ENCODE results near the gene COL23A1. TPM values are rescaled to one million over a fixed set of nuclear protein-coding genes. Genes with fewer than 3 reads are reported as not detected.

Gene COL23A1
- total RNA-seq, 1 experiment from 2014 or later, result not detected

GRCh38 chr5:178467568-178468195 is 122.5 kb downstream of the COL23A1 start:
- Histone ChIP-seq H3K9me2 (replicated peaks; ENCODE audit: low read length) (no peaks in the 10 kb centered on the region), H3K9ac (ENCODE audit: low read length) (no peak overlapping the region), H3K4me1 (ENCODE audit: insufficient read depth, low read length) (peaks cover 18% of the 10 kb centered on the region), H3F3A (ENCODE audit: low read length, unreplicated experiment) (no peaks in the 10 kb centered on the region), H3K4me2 (ENCODE audit: low read length) (peak overlapping the region; percentile 82), H3K4me3 (ENCODE audit: low read length) (peak overlapping the region; percentile 49; the same call in 1 of the 2 replicates), H4K20me1 (ENCODE audit: low read length) (no peaks in the 10 kb centered on the region), H3K27me3 (ENCODE audit: low read length) (no peaks in the 10 kb centered on the region), H3K79me2 (ENCODE audit: low read length) (no peaks in the 10 kb centered on the region), H3K27ac (ENCODE audit: low read length) (peak overlapping the region; percentile 32; the same call in 1 of the 2 replicates), H3K9me3 (ENCODE audit: low read length) (no peaks in the 10 kb centered on the region), H3K36me3 (ENCODE audit: low read depth, low read length) (no peaks in the 10 kb centered on the region), H2AFZ (ENCODE audit: low read length) (peak overlapping the region; percentile 74)
- intact Hi-C loops (cut with micrococcal nuclease), result loop anchor here (5.0 kb wide), 1 partner anchor 185 kb away; no protein-coding TSS in a partner anchor
- POLR2A ChIA-PET (ENCODE audit: unreplicated experiment), result no interaction called here
- CTCF ChIA-PET, result no interaction called here
- ATAC-seq (peak; percentile 92), DNase-seq (peak; percentile 59)
- no TSS peak for BruUV-seq (replicated peaks)
- no peak for TF ChIP-seq CTCF (conservative IDR thresholded peaks at IDR 0.05; ENCODE audit: low read depth, low read length)
- TF ChIP-seq EZH2 (IDR thresholded peaks at IDR 0.05; ENCODE audit: low read length, unreplicated experiment), result no peak
- no peak for TF ChIP-seq EZH2phosphoT487 (IDR thresholded peaks at IDR 0.05; ENCODE audit: borderline replicate concordance, low read length)

GRCh38 chr5:178467205-178467567 is 123.0 kb downstream of the COL23A1 start:
- Histone ChIP-seq H3K4me2 (ENCODE audit: low read length) (peak overlapping the region; percentile 82), H3F3A (ENCODE audit: low read length, unreplicated experiment) (no peaks in the 10 kb centered on the region), H3K9me3 (ENCODE audit: low read length) (no peaks in the 10 kb centered on the region), H3K4me3 (ENCODE audit: low read length) (peak overlapping the region; percentile 49; the same call in 1 of the 2 replicates), H4K20me1 (ENCODE audit: low read length) (no peaks in the 10 kb centered on the region), H3K79me2 (ENCODE audit: low read length) (no peaks in the 10 kb centered on the region), H3K36me3 (ENCODE audit: low read depth, low read length) (no peaks in the 10 kb centered on the region), H2AFZ (ENCODE audit: low read length) (peak overlapping the region; percentile 74), H3K27ac (ENCODE audit: low read length) (no peak overlapping the region), H3K27me3 (ENCODE audit: low read length) (no peaks in the 10 kb centered on the region), H3K9ac (ENCODE audit: low read length) (no peak overlapping the region), H3K9me2 (replicated peaks; ENCODE audit: low read length) (no peaks in the 10 kb centered on the region), H3K4me1 (ENCODE audit: insufficient read depth, low read length) (peaks cover 18% of the 10 kb centered on the region)
- POLR2A ChIA-PET (ENCODE audit: unreplicated experiment), result no interaction called here
- no peak for DNase-seq
- ATAC-seq, result peak; percentile 34; the same call in 1 of the 2 replicates
- TF ChIP-seq CTCF (conservative IDR thresholded peaks at IDR 0.05; ENCODE audit: low read depth, low read length) (no peak), EZH2phosphoT487 (IDR thresholded peaks at IDR 0.05; ENCODE audit: borderline replicate concordance, low read length) (no peak), EZH2 (IDR thresholded peaks at IDR 0.05; ENCODE audit: low read length, unreplicated experiment) (no peak)
- CTCF ChIA-PET, result no interaction called here
- BruUV-seq (replicated peaks), result no TSS peak
- intact Hi-C loops (cut with micrococcal nuclease), result loop anchor here (5.0 kb wide), 1 partner anchor 185 kb away; no protein-coding TSS in a partner anchor

GRCh38 chr5:178466342-178466741 is 123.9 kb downstream of the COL23A1 start:
- intact Hi-C loops (cut with micrococcal nuclease), result loop anchor here (5.0 kb wide), 1 partner anchor 184 kb away; no protein-coding TSS in a partner anchor
- Histone ChIP-seq H3K4me2 (ENCODE audit: low read length) (no peak overlapping the region), H2AFZ (ENCODE audit: low read length) (no peak overlapping the region), H3K9me3 (ENCODE audit: low read length) (no peaks in the 10 kb centered on the region), H3K36me3 (ENCODE audit: low read depth, low read length) (no peaks in the 10 kb centered on the region), H4K20me1 (ENCODE audit: low read length) (no peaks in the 10 kb centered on the region), H3K27me3 (ENCODE audit: low read length) (no peaks in the 10 kb centered on the region), H3K4me1 (ENCODE audit: insufficient read depth, low read length) (peaks cover 18% of the 10 kb centered on the region), H3F3A (ENCODE audit: low read length, unreplicated experiment) (no peaks in the 10 kb centered on the region), H3K4me3 (ENCODE audit: low read length) (no peak overlapping the region), H3K27ac (ENCODE audit: low read length) (no peak overlapping the region), H3K9me2 (replicated peaks; ENCODE audit: low read length) (no peaks in the 10 kb centered on the region), H3K9ac (ENCODE audit: low read length) (no peak overlapping the region), H3K79me2 (ENCODE audit: low read length) (no peaks in the 10 kb centered on the region)
- no peak for TF ChIP-seq EZH2phosphoT487 (IDR thresholded peaks at IDR 0.05; ENCODE audit: borderline replicate concordance, low read length)
- no peak for TF ChIP-seq CTCF (conservative IDR thresholded peaks at IDR 0.05; ENCODE audit: low read depth, low read length)
- TF ChIP-seq EZH2 (IDR thresholded peaks at IDR 0.05; ENCODE audit: low read length, unreplicated experiment), result no peak
- DNase-seq (no peak), ATAC-seq (no peak)
- no TSS peak for BruUV-seq (replicated peaks)
- CTCF ChIA-PET, result no interaction called here
- POLR2A ChIA-PET (ENCODE audit: unreplicated experiment), result no interaction called here

Measured in PC-3 (cell line).